ENCODE results near the gene CAMK1D.

CAMK1D gene

DNA sequence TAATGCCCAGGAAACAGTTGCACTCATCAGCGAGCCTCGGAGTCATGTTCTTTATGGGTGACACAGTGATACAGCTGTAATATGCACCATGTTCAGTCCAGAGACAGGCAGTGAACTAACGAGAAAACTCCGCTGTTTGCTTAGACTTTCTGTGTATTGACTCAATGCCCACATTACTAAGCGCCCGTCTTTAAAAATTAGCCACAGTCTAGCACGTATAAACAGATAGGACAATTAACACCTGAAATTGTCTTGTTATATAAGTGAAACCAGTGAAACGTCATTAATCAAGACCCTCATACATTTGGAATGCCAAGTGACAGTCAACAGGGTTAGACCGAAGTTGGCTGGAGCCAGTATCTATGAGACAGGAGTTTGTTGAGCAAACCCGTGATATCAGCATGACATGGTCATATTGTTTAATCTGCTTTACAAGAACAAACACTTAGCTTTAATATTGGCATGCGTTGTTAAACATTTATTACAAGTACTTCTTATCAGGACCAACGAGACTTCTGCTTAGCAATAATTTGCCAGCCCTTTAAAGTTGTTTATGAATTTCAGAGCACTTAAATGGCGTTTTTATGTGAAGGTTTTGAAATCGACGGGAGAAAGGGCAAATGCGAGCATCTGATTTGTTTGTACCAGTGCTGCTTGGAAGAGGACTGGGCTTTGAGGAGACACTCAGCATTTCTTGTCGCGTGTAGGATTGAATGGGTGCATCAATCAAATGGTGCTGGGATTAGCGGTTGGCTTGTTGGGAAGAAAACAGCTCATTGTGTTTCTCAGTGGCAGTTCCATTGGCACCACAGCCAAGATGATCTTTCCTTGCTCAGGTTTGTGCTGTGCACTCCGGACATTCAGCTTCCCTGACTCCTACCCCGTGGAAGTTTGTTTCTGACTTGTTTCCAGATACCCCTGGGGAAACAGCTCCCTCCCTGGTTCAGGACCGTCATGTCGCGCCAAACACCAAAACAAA, 56.3 kb downstream of the CAMK1D start:
- DNase-seq (ENCODE audit: low read depth in 2 of 2), result no peak
- no peak for TF ChIP-seq CTCF (IDR thresholded peaks at IDR 0.05; ENCODE audit: low read depth, low read length)
- H3K4me3 ChIP-seq (replicated peaks in 1 of 2; ENCODE audit: low read depth in 2 of 2, low read length in 2 of 2), result no peak overlapping the region

GRCh38 chr10:12406764-12407400, 57.5 kb downstream of the CAMK1D start:
- TF ChIP-seq CTCF (IDR thresholded peaks at IDR 0.05; ENCODE audit: low read depth, low read length), result no peak
- no peak for DNase-seq (ENCODE audit: low read depth in 2 of 2)
- H3K4me3 ChIP-seq (replicated peaks in 1 of 2; ENCODE audit: low read depth in 2 of 2, low read length in 2 of 2), result no peak overlapping the region

GRCh38 chr10:12408472-12408871, 59.1 kb downstream of the CAMK1D start:
- no peak overlapping the region for H3K4me3 ChIP-seq (replicated peaks in 1 of 2; ENCODE audit: low read depth in 2 of 2, low read length in 2 of 2)
- no peak for DNase-seq (ENCODE audit: low read depth in 2 of 2)
- no peak for TF ChIP-seq CTCF (IDR thresholded peaks at IDR 0.05; ENCODE audit: low read depth, low read length)

DNA sequence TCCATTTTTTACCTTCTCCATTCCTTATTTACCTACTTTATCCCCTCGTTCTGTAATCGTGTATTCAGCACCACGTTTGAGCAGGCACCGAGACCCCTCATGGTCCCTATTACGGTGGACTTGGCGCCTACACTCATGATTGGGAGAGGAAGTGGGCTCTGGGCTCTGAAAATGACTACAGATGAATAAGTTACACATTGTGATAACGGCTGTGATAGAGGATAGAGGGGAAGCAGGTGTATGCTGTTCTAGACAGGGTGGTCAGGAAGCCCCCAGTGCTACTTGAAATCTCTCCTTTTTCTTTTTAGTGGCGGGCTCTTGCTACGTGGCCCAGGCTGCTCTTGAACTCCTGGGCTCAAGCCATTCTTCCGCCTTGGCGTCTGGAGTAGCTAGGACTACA, 59.8 kb downstream of the CAMK1D start:
- H3K4me3 ChIP-seq (replicated peaks in 1 of 2; ENCODE audit: low read depth in 2 of 2, low read length in 2 of 2), result no peak overlapping the region
- no peak for DNase-seq (ENCODE audit: low read depth in 2 of 2)
- TF ChIP-seq CTCF (IDR thresholded peaks at IDR 0.05; ENCODE audit: low read depth, low read length), result no peak

DNA sequence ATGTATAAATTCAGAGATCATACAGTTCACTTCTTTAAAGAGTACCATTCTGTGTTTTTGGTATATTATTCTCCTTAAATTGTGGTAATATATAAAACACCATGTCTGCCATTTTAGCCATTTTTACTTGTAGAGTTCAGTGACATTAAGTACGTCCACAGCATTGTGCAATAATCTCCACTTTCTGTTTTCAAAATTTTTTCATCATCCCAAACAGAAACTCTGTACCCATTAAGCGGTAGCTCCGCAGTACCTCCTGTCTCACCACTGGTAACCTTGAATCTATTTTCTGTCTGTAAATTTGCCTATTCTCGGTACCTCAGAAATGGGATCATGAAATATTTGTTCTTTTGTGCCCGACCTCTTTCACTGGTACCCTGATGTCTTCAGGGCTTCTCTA, 60.3 kb downstream of the CAMK1D start:
- no peak overlapping the region for H3K4me3 ChIP-seq (replicated peaks in 1 of 2; ENCODE audit: low read depth in 2 of 2, low read length in 2 of 2)
- no peak for TF ChIP-seq CTCF (IDR thresholded peaks at IDR 0.05; ENCODE audit: low read depth, low read length)
- no peak for DNase-seq (ENCODE audit: low read depth in 2 of 2)

GRCh38 chr10:12412666-12413368, 63.5 kb downstream of the CAMK1D start:
- DNase-seq (ENCODE audit: low read depth in 2 of 2), result no peak
- H3K4me3 ChIP-seq (replicated peaks in 1 of 2; ENCODE audit: low read depth in 2 of 2, low read length in 2 of 2), result no peak overlapping the region
- TF ChIP-seq CTCF (IDR thresholded peaks at IDR 0.05; ENCODE audit: low read depth, low read length), result no peak
